WTC11 (cell line): ENCODE measurements around the gene LMF1. TPM values are rescaled to one million over a fixed set of nuclear protein-coding genes. Genes with fewer than 3 reads are reported as not detected.

Experiments used
- ATAC-seq: fragments of 200-7000 bp; cut with Tn5 transposase; 2 replicates; pipeline ENCODE4 v1.10.0; 2021; ENCODE audit warnings: mild to moderate bottlenecking, moderate library complexity
- CTCF ChIA-PET: fragments of 300-600 bp; sonication (Branson Sonifier 250); formaldehyde crosslinking; loops from one replicate; lab custom pipeline; 2021; ENCODE audit warnings: antibody characterized with exemption; lab: Charles Lee
- POLR2A ChIA-PET: fragments of 350-600 bp; sonication (Branson Sonifier 250); formaldehyde crosslinking; loops from one replicate; lab custom pipeline; 2021; ENCODE audit warnings: antibody characterized with exemption; lab: Charles Lee
- DNase-seq: peaks from one replicate; pipeline ENCODE4 v3.0.0; 2021; ENCODE audit warnings: low spot score
- H3K27ac Mint-ChIP-seq: 2 replicates; pipeline ENCODE4 v1.8.0; 2021; ENCODE audit warnings: mixed read lengths
- H3K27me3 Mint-ChIP-seq: 2 replicates; pipeline ENCODE4 v1.8.0; 2021; ENCODE audit warnings: low read depth, mild to moderate bottlenecking, moderate library complexity, mixed read lengths
- H3K36me3 Mint-ChIP-seq: 2 replicates; pipeline ENCODE4 v1.8.0; 2021; ENCODE audit warnings: mixed read lengths
- H3K4me1 Mint-ChIP-seq: 2 replicates; pipeline ENCODE4 v1.8.0; 2022; ENCODE audit warnings: mixed read lengths
- H3K4me3 Mint-ChIP-seq: 2 replicates; pipeline ENCODE4 v1.8.0; 2021; ENCODE audit warnings: mild to moderate bottlenecking, moderate library complexity, mixed read lengths
- H3K9me3 Mint-ChIP-seq: 2 replicates; pipeline ENCODE4 v1.8.0; 2021; ENCODE audit warnings: mixed read lengths
- CREB1 ChIP-seq: sonication (generic); formaldehyde crosslinking; IDR thresholded peaks from 2 replicates; pipeline ENCODE4 v1.8.0; 2023; ENCODE audit warnings: mild to moderate bottlenecking, missing genetic modification reagents
- CREM ChIP-seq: sonication (generic); formaldehyde crosslinking; IDR thresholded peaks from 2 replicates; pipeline ENCODE4 v1.8.1; 2022; ENCODE audit warnings: mild to moderate bottlenecking, missing genetic modification reagents, moderate library complexity
- ETV6 ChIP-seq: sonication (generic); formaldehyde crosslinking; IDR thresholded peaks from 2 replicates; pipeline ENCODE4 v1.8.1; 2022; ENCODE audit warnings: mild to moderate bottlenecking, missing genetic modification reagents
- FOXJ3 ChIP-seq: sonication (generic); formaldehyde crosslinking; IDR thresholded peaks from 2 replicates; pipeline ENCODE4 v1.9.0; 2021; ENCODE audit warnings: missing genetic modification reagents, mild to moderate bottlenecking, borderline replicate concordance
- IRF2 ChIP-seq: sonication (generic); formaldehyde crosslinking; IDR thresholded peaks from 2 replicates; pipeline ENCODE4 v1.8.0; 2022; ENCODE audit warnings: low read depth, missing genetic modification reagents, borderline replicate concordance
- MYBL2 ChIP-seq: sonication (generic); formaldehyde crosslinking; IDR thresholded peaks from 2 replicates; pipeline ENCODE4 v1.8.1; 2023; ENCODE audit warnings: mild to moderate bottlenecking, moderate library complexity, missing genetic modification reagents
- NFE2L1 ChIP-seq: sonication (generic); formaldehyde crosslinking; IDR thresholded peaks from 2 replicates; pipeline ENCODE4 v1.8.1; 2023; ENCODE audit warnings: missing genetic modification reagents
- RELA ChIP-seq: sonication (generic); formaldehyde crosslinking; IDR thresholded peaks from 2 replicates; pipeline ENCODE4 v1.8.1; 2022; ENCODE audit warnings: missing genetic modification reagents, mild to moderate bottlenecking, borderline replicate concordance
- RORB ChIP-seq: fragments of 250-450 bp; sonication (Bioruptor Pico); IDR thresholded peaks from 2 replicates; pipeline ENCODE4 v1.9.0; 2021; ENCODE audit warnings: mild to moderate bottlenecking
- SMAD3 ChIP-seq: sonication (generic); formaldehyde crosslinking; IDR thresholded peaks from 2 replicates; pipeline ENCODE4 v1.8.0; 2022; ENCODE audit warnings: missing genetic modification reagents, mild to moderate bottlenecking, borderline replicate concordance
- TEAD1 ChIP-seq: sonication (generic); formaldehyde crosslinking; IDR thresholded peaks from 2 replicates; pipeline ENCODE4 v1.8.0; 2022; ENCODE audit warnings: mild to moderate bottlenecking, missing genetic modification reagents
- TEAD4 ChIP-seq: sonication (generic); formaldehyde crosslinking; IDR thresholded peaks from 2 replicates; pipeline ENCODE4 v1.8.0; 2022; ENCODE audit warnings: mild to moderate bottlenecking, missing genetic modification reagents
- ZBTB21 ChIP-seq: sonication (generic); formaldehyde crosslinking; IDR thresholded peaks from 2 replicates; pipeline ENCODE4 v1.8.1; 2023; ENCODE audit warnings: mild to moderate bottlenecking, missing genetic modification reagents, borderline replicate concordance
- ZNF138 ChIP-seq: sonication (generic); formaldehyde crosslinking; conservative IDR thresholded peaks from 2 replicates; pipeline ENCODE4 v1.8.1; 2022; ENCODE audit warnings: mild to moderate bottlenecking, moderate library complexity, missing genetic modification reagents
- ZNF317 ChIP-seq: sonication (generic); formaldehyde crosslinking; IDR thresholded peaks from 2 replicates; pipeline ENCODE4 v1.8.1; 2023; ENCODE audit warnings: low read depth, mild to moderate bottlenecking, moderate library complexity, missing genetic modification reagents, borderline replicate concordance
- ZNF671 ChIP-seq: fragments of 250-450 bp; sonication (Bioruptor Pico); IDR thresholded peaks from 2 replicates; pipeline ENCODE4 v1.8.0; 2021; ENCODE audit warnings: mild to moderate bottlenecking
- total RNA-seq: library from RNA; stranded (reverse); gene quantifications from 3 replicates; pipeline ENCODE4 v1.2.3, GENCODE V29; 2021
- TF ChIP-seq, protein P1 (sequence below): sonication (generic); formaldehyde crosslinking; IDR thresholded peaks from 2 replicates; pipeline ENCODE4 v1.8.0; 2023; ENCODE audit warnings: mild to moderate bottlenecking, missing genetic modification reagents
- TF ChIP-seq, protein P2 (sequence below): sonication (generic); formaldehyde crosslinking; IDR thresholded peaks from 2 replicates; pipeline ENCODE4 v1.8.0; 2023; ENCODE audit warnings: missing genetic modification reagents
- TF ChIP-seq, protein P3 (sequence below): fragments of 250-450 bp; sonication (Bioruptor Pico); IDR thresholded peaks from 2 replicates; pipeline ENCODE4 v1.8.0; 2021; ENCODE audit warnings: mild to moderate bottlenecking
- TF ChIP-seq, protein P4 (sequence below): fragments of 250-450 bp; sonication (Bioruptor Pico); IDR thresholded peaks from 2 replicates; pipeline ENCODE4 v1.9.0; 2021; ENCODE audit warnings: moderate library complexity, mild to moderate bottlenecking, inconsistent platforms, borderline replicate concordance
- TF ChIP-seq, protein P5 (sequence below): fragments of 200-600 bp; IDR thresholded peaks from 2 replicates; pipeline ENCODE4 v1.8.0; 2022; ENCODE audit warnings: antibody characterized with exemption
- TF ChIP-seq, protein P6 (sequence below): sonication (generic); formaldehyde crosslinking; IDR thresholded peaks from 2 replicates; pipeline ENCODE4 v1.8.0; 2022; ENCODE audit warnings: mild to moderate bottlenecking, missing genetic modification reagents

The LMF1 gene
- total RNA-seq, 1 experiment from 2014 or later: 10.5 TPM

DNA sequence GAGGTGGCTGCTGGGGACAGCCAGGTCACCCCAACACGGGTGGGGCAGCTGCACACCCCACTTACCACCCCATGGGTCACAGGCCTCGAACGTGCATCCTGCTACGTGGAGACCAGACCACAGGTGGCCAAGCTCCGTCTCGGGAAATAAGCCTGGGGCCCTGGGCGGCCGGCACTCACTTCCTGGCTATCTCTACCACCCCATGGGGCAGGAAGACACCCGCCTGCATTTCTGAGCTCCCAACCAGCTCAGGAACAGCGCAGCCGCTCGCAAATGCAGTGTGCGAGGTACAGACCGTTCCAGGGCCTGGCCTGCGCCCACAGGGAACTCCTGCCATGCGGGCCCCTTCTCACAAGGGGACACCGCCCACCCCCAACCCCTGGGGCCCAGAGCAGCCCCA is 165.3 kb downstream of the LMF1 start (continued):
- TF ChIP-seq MYBL2 (no peak), ZNF671 (no peak), IRF2 (CRISPR knock-in tag) (no peak), TEAD4 (no peak), TEAD1 (CRISPR knock-in tag) (no peak), ZNF317 (CRISPR knock-in tag) (no peak), ETV6 (CRISPR knock-in tag) (no peak)
- TF ChIP-seq, protein P1, sequence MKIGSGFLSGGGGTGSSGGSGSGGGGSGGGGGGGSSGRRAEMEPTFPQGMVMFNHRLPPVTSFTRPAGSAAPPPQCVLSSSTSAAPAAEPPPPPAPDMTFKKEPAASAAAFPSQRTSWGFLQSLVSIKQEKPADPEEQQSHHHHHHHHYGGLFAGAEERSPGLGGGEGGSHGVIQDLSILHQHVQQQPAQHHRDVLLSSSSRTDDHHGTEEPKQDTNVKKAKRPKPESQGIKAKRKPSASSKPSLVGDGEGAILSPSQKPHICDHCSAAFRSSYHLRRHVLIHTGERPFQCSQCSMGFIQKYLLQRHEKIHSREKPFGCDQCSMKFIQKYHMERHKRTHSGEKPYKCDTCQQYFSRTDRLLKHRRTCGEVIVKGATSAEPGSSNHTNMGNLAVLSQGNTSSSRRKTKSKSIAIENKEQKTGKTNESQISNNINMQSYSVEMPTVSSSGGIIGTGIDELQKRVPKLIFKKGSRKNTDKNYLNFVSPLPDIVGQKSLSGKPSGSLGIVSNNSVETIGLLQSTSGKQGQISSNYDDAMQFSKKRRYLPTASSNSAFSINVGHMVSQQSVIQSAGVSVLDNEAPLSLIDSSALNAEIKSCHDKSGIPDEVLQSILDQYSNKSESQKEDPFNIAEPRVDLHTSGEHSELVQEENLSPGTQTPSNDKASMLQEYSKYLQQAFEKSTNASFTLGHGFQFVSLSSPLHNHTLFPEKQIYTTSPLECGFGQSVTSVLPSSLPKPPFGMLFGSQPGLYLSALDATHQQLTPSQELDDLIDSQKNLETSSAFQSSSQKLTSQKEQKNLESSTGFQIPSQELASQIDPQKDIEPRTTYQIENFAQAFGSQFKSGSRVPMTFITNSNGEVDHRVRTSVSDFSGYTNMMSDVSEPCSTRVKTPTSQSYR (CRISPR knock-in tag): no peak
- TF ChIP-seq, protein P2, sequence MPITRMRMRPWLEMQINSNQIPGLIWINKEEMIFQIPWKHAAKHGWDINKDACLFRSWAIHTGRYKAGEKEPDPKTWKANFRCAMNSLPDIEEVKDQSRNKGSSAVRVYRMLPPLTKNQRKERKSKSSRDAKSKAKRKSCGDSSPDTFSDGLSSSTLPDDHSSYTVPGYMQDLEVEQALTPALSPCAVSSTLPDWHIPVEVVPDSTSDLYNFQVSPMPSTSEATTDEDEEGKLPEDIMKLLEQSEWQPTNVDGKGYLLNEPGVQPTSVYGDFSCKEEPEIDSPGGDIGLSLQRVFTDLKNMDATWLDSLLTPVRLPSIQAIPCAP (CRISPR knock-in tag): no peak
- TF ChIP-seq, protein P3, sequence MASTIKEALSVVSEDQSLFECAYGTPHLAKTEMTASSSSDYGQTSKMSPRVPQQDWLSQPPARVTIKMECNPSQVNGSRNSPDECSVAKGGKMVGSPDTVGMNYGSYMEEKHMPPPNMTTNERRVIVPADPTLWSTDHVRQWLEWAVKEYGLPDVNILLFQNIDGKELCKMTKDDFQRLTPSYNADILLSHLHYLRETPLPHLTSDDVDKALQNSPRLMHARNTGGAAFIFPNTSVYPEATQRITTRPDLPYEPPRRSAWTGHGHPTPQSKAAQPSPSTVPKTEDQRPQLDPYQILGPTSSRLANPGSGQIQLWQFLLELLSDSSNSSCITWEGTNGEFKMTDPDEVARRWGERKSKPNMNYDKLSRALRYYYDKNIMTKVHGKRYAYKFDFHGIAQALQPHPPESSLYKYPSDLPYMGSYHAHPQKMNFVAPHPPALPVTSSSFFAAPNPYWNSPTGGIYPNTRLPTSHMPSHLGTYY (CRISPR knock-in tag): no peak
- TF ChIP-seq, protein P4, sequence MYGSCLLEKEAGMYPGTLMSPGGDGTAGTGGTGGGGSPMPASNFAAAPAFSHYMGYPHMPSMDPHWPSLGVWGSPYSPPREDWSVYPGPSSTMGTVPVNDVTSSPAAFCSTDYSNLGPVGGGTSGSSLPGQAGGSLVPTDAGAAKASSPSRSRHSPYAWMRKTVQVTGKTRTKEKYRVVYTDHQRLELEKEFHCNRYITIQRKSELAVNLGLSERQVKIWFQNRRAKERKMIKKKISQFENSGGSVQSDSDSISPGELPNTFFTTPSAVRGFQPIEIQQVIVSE (CRISPR knock-in tag): no peak

DNA sequence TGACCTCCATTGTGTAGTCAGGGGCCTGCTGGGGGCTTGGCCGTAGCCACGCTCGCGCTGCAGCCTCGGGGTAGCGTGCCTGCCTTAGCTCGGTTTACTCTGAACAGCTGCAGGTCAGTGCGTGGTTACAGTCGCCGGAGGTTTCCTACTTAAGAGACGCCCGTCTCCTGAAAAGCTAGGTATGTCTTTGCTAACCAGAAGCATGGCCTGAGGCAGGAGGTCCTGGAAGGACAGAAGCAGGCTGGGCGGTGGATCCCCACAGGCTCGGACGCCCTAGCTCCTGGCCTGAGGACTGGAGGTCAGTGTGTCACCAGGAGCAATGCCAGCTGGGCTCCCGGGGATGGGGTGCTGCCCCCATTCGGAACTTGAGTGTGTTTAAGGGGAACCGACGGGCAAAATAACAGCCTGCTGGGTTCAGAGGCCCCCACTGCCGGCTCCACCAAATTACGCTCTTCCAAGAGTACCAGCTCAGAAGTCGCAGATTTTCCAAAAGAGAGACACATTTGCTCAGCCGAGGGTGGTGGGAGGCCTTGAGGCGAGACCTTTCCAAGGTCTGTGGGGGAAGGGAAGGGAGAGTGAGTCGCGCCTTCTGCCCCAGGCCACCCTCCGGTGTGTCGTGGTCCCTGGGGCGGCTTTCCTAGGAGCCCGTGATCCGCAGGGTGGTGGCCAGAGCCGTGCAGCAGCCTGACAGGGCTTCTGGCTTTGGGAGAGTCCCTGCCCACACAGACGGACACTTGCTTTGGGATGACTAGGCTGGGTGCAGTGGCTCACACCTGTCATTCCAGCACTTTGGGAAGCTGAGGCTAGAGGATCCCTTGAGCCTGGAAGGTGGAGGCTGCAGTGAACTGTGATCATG is 166.4 kb downstream of the LMF1 start:
- ATAC-seq: no peak
- ChIA-PET POLR2A (interaction anchor here (1.4 kb wide), 1 partner anchor 16 kb away, joined by 3 read pairs; the partner anchor contains the start of genes CHTF18 and RPUSD1), CTCF (interaction anchor here (1.5 to 1.8 kb wide), 2 partner anchors 19 to 72 kb away, joined by 5 to 6 read pairs; no protein-coding TSS in a partner anchor)
- Mint-ChIP-seq H3K36me3 (peaks cover 2% of the 10 kb centered on the region; the same call in 1 of the 2 replicates), H3K27me3 (peaks cover 46% of the 10 kb centered on the region), H3K27ac (no peak overlapping the region), H3K9me3 (no peaks in the 10 kb centered on the region), H3K4me1 (peaks cover 9% of the 10 kb centered on the region), H3K4me3 (no peak overlapping the region)
- DNase-seq: no peak
- TF ChIP-seq CREB1 (CRISPR knock-in tag) (no peak), ZNF671 (no peak), SMAD3 (no peak), NFE2L1 (no peak), ZBTB21 (CRISPR knock-in tag) (no peak), CREM (CRISPR knock-in tag) (no peak), RORB (CRISPR knock-in tag) (no peak), ZNF138 (CRISPR knock-in tag) (no peak), RELA (no peak), FOXJ3 (CRISPR knock-in tag) (no peak)
- TF ChIP-seq, protein P5, sequence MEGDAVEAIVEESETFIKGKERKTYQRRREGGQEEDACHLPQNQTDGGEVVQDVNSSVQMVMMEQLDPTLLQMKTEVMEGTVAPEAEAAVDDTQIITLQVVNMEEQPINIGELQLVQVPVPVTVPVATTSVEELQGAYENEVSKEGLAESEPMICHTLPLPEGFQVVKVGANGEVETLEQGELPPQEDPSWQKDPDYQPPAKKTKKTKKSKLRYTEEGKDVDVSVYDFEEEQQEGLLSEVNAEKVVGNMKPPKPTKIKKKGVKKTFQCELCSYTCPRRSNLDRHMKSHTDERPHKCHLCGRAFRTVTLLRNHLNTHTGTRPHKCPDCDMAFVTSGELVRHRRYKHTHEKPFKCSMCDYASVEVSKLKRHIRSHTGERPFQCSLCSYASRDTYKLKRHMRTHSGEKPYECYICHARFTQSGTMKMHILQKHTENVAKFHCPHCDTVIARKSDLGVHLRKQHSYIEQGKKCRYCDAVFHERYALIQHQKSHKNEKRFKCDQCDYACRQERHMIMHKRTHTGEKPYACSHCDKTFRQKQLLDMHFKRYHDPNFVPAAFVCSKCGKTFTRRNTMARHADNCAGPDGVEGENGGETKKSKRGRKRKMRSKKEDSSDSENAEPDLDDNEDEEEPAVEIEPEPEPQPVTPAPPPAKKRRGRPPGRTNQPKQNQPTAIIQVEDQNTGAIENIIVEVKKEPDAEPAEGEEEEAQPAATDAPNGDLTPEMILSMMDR: no peak
- TF ChIP-seq, protein P1 (CRISPR knock-in tag): no peak
- TF ChIP-seq, protein P6, sequence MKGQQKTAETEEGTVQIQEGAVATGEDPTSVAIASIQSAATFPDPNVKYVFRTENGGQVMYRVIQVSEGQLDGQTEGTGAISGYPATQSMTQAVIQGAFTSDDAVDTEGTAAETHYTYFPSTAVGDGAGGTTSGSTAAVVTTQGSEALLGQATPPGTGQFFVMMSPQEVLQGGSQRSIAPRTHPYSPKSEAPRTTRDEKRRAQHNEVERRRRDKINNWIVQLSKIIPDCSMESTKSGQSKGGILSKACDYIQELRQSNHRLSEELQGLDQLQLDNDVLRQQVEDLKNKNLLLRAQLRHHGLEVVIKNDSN (CRISPR knock-in tag): no peak
